Activated CD4-positive, CD25-positive, alpha-beta regulatory T cell treated with anti-CD3 and anti-CD28 coated beads, Interleukin-2, amount 50 U/mL, for 24 hours (primary cell): ENCODE measurements around the gene TMEM182.

Experiments
- ATAC-seq, 2 donors: fragments of 150-1000 bp; cut with Tn5 transposase; one replicate each; pipeline ENCODE4 v1.10.0; 2021; ENCODE audit warnings: mild to moderate bottlenecking in 1 of 2, moderate library complexity in 1 of 2

The TMEM182 gene

DNA sequence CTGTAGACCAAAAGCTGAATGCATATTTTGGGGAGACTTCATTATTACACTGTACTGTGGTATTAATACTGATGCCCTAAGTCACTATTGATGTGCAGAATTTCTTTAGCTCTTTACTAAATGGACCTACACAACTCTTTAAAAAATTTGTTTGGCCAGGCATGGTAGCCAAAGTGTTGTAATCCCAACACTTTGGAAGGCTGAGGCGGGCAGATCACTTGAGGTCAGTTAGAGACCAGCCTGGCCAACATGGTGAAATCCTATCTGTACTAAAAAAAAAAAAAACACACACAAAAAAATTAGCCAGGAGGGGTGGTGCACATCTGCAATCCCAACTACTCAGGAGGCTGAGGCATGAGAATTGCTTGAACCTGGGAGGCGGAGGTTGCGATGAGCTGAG, 6.4 kb downstream of the TMEM182 start:
- no peak for ATAC-seq

DNA sequence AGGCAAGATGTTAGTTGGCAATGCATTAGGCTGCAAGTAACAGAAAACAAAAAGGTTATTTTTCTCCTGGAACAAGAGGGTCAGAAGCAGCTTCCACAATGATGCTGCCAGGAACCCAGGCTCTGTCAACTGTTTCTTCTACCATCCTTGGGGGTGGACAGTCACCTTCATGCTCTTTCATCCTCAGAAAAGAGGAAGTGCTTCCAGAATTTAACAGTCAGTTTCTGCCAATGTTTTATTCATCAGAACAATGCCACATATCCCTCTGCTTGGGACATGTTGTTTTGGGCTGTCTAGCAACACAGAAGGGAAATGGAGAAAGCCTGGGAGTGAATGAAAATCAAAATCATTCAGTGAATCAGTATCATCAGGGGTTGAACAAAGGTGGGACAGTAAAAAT, 7.1 kb downstream of the TMEM182 start:
- no peak for ATAC-seq

DNA sequence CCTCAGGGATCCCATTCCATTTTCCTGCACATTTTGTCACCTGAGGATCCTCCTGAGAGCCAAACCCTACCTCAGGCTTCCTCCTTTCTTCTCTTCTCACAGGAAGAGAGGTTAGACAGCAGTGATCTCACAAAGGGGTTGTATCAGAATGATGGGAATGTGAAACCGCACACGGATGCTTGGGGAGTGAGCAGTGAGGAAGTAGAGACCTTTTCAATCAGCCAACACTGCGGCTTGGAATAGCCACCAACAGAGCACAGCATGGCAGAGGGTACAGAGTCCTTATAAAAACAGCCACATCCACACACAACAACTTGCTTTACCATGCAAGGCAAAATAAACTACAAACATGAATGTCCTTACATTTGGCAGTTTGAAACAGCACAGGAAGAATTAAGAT, 8.7 kb downstream of the TMEM182 start:
- ATAC-seq, result no peak

DNA sequence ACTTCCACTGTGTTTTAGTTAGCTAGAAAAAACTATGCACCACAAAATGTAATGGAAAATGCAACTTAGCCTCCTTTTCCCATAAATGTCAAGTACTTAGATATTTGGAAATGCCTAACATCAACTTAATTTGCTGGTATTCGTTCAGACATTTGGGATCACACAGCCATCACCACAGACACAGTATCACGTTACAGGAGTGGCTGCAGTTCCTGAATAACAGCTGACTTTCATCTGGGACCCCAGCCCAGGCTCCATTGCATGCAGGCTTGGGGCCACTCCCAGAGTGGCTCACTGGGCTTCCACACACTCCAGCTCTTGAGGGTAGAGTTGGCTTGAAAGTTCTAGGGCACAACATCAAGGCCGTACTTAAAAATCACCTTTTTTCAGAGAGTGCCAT, 9.3 kb downstream of the TMEM182 start:
- no peak for ATAC-seq

DNA sequence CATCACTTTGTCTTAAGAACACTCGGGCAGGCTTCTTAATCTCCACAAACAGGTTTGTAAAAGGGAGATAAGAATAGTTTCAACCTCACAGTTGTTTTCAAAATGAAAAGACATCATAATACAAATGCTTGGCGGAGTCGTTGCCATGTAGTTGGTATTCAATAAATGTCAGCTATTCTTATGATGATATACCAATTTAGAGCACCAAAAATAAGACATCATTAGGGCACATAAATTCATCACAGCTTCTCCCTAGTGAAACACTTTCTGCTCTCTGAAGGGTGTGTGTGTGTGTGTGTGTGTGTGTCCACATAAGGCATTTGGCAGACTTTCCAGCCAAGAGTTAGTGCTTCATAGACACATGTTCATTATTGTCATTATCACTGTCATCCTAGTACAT, 10.8 kb downstream of the TMEM182 start:
- no peak for ATAC-seq

DNA sequence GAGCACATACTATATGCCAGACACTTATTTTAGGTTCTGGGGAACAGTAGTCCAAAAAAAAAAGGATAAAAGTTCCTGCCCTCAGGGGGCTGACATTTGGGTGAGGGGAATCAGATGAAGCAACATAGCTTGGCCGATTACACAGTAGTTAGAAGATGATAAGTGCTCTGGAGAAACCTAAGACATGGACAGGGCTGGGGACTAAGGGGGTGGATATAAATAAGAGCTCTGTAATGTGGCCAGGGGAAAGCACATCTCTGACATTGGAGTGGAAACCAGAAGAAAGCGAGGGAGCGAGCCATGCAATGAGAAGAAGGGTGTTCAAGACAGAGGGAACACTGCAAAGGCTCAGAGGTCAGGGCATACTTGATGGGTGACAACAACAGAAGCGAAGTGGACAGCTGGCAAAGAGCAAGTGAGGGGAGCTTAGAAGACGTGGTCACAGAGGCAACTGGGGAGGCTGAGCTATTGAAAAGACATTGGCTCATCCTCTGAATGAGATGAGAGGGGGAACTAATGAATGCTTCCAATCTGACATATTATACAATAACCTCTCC, 11.4 kb downstream of the TMEM182 start:
- ATAC-seq, result no peak

DNA sequence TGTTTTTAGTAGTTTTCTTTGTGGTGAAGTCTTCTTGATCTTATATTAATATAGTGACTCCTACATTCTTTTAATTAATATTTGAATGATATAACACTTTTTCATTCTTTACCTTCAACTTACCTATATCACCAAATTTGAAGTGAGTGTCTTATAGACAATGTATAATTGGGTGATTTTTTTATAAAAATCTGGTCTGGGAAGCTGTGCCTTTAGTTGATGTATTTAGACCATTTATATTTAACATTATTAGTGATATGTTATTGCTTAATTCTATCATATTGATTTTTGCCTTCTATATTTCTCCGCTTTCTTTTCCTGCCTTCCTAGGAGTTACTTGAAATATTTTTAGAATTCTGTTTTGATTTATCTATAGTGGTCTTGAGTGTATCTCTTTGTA, 16.4 kb downstream of the TMEM182 start:
- no peak for ATAC-seq

DNA sequence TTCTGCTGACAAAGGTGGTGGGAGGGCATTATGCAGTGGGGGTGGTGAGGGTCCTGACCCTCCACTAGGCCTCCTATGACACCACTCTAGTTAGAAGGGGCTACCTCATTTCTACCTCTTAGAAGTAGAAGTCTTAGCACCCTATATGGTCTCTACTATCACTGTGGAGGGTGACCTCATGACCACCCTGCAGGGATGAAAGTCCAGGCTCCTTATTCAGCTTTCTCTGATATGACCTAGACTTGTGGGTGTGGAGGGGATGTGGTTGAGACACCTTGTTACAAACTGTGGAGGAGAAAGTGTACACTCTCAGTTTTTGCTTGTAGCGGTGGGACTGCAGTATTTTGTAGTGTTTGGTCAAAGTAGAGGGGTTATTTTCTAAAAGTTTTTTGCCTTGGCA, 18.6 kb downstream of the TMEM182 start:
- no peak for ATAC-seq

DNA sequence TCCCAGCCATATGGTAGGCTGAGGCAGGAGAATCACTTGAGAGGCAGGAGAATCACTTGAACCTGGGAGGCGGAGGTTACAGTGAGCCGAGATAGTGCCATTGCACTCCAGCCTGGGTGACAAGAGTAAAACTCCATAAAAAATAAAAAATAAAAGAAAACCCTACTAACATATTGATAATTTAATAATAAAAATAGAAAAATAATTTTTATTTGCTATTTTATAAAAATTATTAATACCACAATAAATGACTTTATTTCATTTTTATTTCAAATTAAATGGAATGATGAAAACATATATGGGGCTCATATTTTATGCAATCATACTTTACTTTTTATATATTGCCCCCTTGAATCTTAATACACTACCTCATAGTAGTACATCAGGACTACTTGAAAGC, 20.4 kb downstream of the TMEM182 start:
- ATAC-seq, result no peak

DNA sequence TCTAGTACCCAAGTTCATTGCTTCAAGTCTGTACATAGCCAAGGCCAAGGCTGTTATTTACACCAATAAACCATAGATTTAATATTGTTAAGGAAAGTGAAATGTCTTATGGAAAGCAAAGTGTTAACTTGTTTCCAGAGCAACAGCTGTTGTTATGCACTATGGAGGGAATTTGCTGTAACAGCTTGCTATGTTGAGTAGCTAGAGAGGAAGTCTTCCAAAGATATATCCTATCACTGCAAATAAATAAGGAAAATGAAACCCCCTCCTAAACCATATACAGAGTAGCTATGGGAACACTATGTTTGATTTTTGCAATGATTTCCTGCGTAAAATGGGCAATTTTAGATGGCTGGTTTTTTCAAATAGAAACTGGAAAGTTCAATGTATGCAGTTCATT, 21.1 kb downstream of the TMEM182 start:
- no peak for ATAC-seq

DNA sequence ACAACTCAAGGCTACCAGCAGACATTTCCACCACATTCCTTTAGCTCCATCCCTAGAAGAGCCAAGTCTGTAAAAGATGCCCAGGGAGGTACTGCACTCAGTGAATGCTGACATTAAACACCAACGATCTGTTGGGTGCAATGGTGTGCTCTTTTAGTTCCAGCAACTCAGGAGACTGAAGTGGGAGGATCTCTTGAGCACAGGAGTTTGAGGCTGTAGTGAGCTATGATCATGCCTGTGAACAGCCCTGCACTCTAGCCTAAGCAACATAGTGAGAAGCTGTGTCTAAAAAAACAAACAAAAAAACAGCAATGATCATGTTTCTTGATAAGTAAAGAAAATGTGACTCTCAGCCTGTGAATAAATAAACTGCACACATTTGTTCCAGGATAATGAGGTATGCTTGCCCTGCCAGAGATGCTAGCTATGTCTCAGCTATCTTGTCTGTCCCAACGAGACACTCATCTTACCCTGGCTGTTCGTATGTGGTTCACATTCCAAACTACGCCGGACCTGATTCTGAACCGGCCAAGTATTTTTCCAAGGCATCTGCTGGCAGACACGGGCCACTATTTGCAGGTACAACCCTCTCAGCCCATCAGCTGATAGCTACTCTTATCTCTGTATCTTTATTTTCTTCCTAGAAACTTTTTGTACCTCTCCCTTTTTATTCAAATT, 21.8 kb downstream of the TMEM182 start:
- no peak for ATAC-seq

DNA sequence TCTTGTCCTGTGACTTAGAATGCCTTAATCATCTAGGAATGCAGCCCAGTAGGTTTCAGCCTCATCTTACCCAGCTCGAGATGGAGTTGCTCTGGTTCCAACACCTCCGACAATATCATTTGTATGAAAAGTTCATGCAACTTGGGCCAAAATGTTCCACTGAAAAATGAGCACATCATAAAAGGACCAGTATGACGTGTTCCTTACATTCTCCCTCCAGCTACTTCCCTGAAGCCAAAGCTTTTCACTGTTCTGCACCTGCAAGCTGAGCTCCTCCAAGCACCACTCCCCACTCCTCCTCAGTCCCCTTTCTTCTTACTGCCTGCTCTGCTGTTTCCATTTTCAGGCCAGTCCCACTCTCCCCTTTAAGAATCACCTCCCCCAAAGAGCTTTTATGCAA, 23.1 kb downstream of the TMEM182 start:
- no peak for ATAC-seq

DNA sequence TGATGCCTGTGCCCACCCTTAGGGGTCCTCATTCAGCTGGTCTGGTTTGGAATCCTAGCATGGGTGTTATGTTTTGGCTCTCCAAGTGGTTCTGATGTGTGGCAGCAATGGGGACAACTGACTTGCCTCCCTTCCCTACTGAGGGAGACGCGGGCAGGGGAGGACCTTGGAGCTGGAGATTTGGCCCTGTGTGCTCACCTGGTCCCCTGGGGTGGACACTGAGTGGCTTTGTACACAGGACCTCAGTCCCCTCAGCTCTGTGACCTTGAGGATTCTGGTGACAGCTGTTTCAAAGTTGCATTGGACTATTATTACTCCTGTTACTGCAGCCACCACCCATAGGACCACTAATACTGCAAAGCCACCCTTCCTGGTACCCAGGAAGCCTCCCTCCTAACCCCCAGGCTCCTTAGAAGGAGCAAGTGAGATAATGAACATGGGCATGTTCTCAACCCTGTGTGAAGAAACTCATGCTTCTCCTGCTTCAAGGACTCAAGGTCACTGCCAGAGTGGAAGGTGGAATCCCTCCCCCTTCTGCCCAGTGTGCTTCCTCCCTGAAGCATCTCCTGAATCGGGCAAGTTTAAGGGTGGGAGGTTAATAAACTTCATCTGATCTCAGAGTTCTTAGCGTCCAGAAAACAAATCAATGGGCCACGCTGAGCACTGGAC, 26.5 kb downstream of the TMEM182 start:
- ATAC-seq, result no peak

DNA sequence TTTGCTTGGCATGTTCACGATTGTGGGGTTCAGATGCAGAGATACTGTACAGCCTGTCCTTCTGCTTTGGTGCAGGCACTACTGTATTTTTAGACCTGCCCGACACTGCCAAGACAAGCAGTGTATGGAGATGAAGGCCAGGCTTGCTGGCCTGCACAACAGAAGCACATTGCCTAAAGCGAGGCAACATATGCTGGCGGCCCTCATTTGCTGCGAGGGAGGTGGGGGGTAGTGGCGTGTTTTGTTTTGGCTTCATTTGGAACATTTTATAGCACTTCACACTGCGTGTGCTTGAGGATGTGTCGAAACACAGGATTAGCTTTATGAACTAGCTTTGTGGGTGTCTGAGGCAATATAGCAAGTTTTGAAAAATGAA, 27.0 kb downstream of the TMEM182 start:
- ATAC-seq, result no peak

DNA sequence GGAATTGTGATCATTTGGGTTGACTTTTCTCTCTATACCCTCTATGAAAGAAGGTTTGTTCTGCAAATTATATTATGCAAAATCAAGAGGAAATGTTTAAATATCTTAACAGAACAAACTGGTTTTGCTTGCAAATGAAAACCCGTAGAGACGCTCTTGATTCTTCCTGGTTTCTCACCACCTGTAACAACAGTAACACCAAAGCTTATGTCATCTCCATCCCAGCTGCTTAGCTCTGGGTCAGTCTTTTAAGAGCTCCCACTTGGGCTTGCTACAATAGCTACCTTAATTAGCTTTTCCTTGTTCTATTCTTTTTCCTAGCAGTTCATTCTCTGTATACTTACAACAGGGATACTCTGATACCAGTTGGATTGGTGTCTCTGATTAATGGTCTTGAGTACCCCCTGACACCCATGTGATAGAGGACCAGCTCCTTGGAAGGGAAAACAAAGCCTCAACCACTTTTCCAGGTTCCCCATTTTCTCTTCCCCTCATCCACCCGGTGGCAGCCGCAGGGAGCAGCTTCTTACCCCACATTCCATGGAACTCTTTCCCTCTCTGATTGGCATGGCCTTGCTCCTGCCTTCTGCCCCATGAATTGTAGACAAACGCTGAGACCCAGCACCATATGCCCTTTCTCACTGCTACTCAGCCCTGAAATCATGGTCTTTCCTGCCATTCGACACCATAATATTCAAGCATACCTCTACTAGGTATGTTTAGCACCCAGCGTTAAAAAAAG, 27.7 kb downstream of the TMEM182 start:
- ATAC-seq, result no peak

DNA sequence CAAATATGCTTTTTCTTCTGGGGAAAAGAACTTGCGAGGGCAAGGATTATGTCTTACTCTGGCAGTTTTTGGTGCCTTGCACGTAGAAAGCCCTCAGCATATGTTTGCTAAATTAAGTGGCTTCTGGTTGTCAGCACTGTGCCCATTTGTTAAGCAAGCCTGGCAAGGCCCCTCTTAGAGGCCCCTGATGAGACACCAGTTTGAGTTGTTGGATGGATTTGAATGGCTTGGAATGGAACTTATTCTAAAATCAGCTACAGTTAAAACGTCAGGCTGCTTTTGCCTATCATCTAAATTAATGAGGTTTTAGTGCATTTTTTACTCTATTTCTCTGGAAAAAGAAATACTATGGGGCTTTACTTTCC, 28.2 kb downstream of the TMEM182 start:
- ATAC-seq, result no peak

DNA sequence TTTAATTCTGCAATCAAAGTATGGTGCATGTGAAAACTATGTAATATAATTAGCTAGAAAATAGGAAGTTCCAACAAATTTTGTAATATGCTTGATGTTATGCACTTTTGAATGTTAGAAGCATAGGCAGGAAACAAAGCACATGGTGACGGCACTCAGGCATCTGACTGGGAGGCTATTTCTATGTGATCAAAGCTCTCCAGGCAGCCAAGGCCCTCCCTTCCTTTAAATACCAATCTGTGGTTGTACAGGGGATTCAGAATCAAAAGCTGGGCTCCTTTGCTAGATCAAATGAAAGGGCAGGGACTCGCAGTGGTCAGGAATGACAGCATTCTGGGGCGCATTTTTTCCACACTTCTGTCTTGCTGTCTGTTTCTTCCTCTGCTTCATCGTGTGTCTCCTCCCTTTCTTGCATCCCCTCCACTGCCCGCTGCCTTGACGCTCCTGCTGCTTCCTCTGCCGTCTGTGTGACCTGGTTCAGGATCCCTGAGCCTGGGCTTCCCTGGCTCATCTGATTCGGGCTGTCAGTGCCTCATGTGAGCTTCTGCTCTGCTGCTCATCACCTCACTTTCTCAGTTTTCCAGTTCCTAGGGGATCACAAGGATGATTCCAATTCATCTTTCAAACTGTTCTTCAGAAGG, 30.9 kb downstream of the TMEM182 start:
- ATAC-seq, result no peak

DNA sequence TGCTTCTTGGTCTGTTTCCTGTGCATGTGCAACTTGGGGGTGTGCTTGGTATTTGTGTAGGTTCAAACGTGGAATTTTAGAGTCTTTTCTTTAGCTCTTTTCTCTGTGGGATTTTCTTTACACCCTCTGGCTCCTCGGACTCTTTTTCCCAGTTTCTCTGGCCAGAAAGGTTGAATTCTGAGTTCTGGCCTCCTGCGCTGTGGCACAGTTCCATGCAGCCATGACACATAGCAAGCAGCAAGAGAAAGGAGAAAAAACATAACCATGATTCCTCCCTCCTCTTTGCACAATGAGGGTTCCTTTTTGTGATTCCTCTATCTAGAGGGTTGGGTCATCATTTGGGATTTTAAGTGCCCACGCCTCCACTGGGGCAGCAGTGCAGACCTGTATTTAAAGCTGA, 33.8 kb downstream of the TMEM182 start:
- ATAC-seq, result no peak

DNA sequence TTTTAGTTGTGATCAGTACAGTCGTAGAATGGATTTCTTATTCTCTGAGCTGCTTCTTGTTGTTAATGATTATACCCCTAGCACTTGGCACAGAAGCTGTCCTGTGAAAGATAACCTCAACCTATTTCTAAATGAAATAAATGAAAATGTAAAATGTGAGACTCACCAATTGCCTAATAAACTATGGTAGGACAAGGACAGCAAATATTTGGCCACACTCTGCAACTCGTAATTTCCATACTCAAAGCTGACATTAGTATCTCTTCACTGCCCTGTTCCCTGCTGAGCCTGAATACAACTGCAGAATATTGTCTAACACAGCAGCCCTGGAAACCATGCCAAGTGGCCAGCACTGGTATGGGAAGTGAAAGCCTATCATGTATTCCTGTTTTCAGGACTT, 34.5 kb downstream of the TMEM182 start:
- no peak for ATAC-seq

DNA sequence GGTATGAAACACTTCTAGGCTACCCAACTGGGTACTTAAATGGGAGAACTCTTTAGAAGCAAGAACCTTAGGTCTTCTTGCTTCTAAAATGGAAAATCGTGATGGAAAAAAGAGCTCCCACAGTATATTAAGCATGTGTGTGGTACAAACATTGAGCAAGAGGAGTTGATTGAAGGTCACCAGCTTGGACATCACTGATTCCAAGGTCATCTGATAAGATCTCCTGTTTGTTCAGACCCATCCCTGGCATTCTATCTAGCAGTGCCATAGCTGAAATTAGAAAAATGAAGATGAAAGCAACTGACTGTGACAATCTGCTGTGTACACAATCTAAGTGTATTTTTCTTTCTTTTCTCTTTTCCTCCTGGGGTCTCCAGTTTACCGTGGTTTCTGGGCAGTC, 35.7 kb downstream of the TMEM182 start:
- no peak for ATAC-seq

DNA sequence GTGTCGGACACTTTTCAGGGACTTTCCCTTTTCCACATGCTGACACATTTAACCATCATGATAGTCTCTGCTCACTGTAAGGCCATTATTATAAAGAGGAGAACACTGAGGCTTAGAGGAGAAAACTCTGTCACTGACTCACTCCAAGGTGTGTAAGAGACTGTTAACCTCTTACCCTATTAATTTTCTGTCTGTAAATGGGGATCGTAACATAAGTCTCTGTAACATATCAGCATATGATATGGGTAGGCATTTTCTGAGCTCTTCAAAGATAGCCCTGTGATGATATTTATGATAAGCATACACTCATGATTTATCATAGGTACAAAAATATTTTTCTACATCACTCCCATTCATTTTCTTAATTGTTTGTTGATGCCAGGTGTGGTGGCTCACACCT, 36.4 kb downstream of the TMEM182 start:
- no peak for ATAC-seq

DNA sequence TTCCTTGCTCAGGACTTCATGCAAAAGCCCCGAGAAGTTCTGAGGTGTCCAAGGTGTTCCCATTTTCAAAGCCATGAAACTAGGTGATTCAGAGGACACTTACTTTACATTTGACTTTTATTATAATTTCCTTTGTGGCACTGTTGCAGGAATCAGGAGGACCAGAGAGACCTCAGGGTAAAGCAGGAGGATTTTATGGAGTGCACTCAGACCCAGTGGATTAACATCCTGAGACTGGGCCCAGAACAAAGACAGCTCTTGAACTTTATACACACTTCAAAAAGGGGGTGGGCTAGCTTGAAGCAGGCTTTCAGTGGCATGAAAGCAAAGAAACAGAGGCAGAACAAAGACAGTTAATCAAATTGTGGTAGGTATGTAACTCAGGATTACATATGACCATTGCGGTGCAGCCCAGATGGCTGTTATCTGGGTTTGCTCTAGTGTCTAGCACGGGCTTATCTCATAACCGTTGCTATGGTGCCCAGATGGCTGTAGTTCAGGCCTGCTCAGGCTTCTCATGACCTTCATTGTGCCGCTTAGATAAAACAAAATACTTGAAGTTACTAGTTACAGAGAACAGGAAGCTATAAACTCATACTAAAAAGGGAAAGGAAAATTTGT, 39.4 kb downstream of the TMEM182 start:
- no peak for ATAC-seq
